Measurements from ENCODE around the gene TTK. TPM values are rescaled to one million over a fixed set of nuclear protein-coding genes. Genes with fewer than 3 reads are reported as not detected.
A peak's percentile ranks its signal among the peaks of the same experiment; 100 is the strongest.

Gene TTK
- 4.0 and 7.2 TPM in 2 replicates for total RNA-seq

DNA sequence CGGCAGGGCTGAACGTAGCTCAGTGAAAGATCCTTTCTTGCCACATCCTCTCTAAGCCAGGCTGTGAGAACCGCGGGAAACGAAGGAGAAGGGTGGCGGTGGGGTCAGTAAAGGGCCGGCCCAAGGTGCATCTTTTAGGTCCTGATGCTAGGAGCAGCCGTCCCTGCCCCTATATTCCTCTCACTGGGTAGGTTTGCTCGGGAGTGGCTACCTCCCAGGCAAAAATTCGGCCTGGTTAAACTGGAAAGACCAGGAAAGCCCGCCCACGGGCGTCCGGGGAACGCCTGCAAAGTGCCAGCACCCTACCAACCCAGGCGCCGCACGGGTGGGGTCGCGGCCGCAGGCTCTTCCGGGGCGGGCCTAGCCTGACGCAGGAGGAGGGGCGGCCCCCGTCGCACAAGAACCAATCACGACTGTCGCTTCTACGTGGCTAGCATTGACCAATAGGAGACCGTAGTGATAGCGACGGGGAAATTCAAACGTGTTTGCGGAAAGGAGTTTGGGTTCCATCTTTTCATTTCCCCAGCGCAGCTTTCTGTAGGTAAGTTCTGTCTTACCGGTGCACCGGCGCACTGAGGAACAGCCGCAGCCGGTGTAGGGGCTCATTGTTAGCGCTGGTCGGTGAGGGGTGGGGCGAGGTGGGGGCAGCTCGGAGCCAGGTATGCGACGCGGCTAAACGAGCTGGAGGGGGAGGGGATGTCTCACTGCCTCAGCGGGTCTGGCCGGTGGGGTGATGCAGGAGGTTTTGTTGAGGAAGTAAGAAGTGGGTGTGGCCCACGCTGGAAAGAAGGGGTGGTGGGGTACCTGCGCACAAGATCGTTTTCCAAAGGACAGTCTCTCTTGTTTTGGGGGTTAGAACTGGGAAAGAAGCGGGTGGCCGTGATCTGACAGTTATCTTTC, at the start of gene TTK:
TTK (plus strand) TSS at position 477 of the 900 bp plus-strand sequence. CDS start 1,195 bp downstream, outside the sequence.
- DNase-seq (ENCODE audit: extremely low read depth, low read depth, low spot score) = peak; percentile 64

- DNase-seq (ENCODE audit: extremely low read depth, low read depth, low spot score) = no peak
Measured at GRCh38 chr6:79954849-79955248, 49.6 kb upstream of the TTK start.

DNA sequence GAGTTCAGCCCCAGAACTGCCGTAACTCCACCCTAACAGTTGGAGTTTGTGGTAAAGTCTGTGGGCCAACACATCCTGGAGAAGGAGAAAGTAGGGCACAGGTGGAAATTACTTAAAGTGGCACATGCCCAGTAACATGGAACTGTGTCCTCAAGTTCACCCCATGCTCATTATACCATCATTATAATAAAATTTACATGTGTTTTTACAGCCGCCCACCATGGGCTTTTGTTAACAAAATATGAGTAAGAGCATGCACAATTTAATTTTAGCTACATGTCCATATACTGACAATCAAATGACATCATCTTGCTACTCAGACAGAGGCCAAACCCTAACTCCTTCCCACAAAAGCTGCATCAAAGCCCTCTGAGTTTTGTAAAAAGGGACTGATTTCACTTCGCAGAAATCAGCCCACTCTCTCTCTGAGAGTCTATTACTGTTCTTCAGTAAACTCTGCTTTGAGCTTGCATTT, 39.8 kb upstream of the TTK start:
- DNase-seq (ENCODE audit: extremely low read depth, low read depth, low spot score) = no peak

DNA sequence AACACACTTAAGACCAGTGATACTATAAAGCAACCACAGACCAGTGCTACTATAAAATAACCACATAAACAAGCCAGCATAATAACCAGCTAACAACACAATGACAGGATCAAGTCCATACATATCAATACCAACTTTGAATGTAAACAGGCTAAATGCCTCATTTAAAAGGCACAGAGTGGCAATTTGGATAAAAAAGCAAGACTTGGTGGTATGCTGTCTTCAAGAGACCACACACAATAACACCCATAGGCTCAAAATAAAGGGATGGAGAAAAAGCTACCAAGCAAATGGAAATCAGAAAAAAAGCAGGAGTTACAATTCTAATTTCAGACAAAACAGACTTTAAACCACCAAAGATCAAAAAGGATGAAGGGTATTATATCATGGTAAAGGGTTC, 37.3 kb upstream of the TTK start:
- DNase-seq (ENCODE audit: extremely low read depth, low read depth, low spot score) = no peak

DNA sequence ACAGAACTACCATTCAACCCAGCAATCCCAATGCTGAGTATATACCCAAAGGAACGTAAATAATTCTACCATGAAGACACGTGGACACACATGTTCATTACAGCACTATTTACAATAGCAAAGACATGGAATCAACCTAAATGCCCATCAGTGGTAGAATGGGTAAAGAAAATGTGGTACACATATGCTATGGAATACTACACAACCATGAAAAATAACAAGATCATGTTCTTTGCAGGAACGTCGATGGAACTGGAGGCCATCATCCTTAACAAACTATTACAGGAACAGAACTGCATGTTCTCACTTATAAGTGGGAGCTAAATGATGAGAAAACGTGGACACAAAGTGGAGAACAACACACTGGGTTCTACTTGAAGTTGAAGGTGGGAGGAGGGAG, 34.7 kb upstream of the TTK start:
- no peak for DNase-seq (ENCODE audit: extremely low read depth, low read depth, low spot score)

GRCh38 chr6:79971193-79971592, 33.3 kb upstream of the TTK start:
- no peak for DNase-seq (ENCODE audit: extremely low read depth, low read depth, low spot score)

DNA sequence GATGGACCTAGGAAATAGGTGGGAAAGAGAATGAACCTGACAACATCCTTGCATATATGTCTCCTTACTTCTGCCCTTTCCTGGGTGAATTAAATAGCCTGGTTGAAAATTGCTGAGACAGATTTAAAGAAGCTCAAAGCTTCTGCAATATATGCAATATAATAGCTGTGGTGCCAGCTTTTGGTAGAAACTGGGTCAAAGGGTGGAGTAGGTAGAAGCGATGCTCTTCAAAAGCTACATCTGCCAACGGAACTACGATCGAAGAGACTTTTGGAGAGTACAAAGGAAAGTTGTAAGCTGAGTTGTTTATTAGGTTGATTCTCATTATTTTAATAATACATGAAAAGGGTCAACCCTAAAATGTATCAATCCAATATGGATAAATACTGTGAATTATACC, 22.8 kb upstream of the TTK start:
- no peak for DNase-seq (ENCODE audit: extremely low read depth, low read depth, low spot score)

GRCh38 chr6:79984261-79984660, 20.2 kb upstream of the TTK start:
- no peak for DNase-seq (ENCODE audit: extremely low read depth, low read depth, low spot score)

DNA sequence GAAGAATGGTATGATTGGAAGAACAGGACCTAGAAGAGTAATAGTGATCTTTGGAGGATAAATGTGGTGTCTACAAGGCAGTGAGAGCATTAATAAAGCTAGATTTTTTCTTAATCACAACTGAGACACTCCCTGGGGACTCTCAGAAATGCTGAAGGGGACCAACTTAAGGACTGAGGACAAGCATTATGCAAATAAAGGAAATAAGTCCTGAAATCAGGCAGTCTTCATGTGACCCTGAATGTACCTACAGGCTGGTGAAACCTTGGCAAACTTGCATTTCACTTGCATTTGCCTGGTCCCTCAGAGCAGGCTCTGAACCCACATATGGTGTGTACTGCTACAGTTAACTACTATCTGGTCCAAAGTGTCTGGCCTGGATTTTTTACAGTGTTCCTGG, 19.3 kb upstream of the TTK start:
- no peak for DNase-seq (ENCODE audit: extremely low read depth, low read depth, low spot score)

- DNase-seq (ENCODE audit: extremely low read depth, low read depth, low spot score) = no peak
Measured at GRCh38 chr6:79989641-79990040, 14.8 kb upstream of the TTK start.

DNA sequence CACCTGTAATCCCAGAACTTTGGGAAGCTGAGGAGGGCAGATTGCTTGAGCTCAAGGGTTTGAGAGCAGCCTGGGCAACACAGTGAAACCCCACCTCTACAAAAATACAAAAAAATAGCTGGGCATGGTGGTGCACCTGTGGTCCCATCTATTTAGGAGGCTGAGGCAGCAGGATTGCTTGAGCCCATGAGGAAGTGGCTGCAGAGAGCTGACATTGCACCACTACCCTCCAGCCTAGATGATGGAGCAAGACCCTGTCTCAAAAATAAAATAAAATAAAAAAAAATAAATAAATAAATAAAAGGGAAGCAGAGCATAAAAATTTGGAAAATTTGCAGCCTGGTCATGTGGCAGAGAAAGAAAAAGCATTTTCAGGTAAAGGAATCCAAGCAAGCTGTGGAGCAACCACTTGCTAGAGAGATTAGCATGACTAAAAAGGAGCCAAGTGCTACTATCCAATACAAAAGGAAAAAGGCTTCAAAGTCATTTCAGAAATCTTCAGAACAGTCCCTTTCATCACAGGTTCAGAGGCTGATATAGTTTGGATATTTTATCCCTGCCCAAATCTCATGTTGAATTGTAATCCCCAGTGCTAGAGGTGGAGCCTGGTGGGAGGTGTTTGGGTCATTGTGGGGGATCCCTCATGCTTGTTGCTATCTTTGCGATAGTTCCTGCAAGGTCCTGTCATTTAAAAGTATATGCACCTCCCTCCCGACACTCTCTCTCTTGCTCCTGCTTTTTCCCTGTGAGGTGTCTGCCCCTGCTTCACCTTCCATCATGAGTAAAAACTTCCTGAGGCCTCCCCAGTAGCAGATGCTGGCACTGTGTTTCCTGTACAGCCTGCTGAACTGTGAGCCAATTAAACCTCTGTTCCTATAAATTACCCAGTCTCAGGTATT, 11.2 kb upstream of the TTK start:
- DNase-seq (ENCODE audit: extremely low read depth, low read depth, low spot score) = no peak

DNA sequence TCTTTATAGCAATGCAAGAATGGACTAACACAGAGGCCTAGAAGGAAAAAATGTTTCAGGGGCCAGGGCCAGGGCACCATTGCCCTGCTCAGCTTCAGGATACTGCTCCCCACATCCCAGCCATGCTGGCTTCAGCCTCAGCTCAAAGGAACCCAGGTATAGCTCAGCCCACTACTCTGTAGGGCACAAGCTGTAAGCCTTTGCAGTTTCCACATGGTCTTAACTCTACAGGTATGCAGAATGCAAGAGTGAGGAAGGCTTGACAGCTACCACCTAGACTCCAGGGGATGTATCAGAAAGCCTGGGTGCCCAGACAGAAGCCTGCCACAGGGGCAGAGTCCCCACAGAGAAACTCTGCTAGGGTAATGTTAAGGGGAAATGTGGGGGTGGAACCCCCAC, 10.5 kb upstream of the TTK start:
- DNase-seq (ENCODE audit: extremely low read depth, low read depth, low spot score) = no peak

- DNase-seq (ENCODE audit: extremely low read depth, low read depth, low spot score) = no peak
Measured at GRCh38 chr6:79997728-79998127, 6.7 kb upstream of the TTK start.

DNA sequence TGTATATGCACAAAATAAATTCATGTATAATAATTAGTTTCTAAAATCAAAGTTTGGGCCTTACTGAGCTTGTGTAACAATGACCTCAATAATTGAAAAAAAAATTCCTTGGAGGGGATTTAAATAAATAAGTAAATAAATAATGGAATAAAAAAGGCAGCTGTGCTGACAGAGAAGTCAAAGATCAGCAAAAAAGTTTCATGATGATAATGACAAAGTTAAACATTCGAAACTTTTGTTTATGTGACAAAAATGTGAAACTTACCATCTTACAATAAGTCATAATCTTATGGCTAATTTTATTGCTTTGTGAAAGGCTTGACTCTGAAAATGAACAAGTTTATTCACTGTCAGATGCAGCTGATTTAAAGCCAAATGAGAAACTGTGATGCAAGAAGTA, 3.1 kb upstream of the TTK start:
- no peak for DNase-seq (ENCODE audit: extremely low read depth, low read depth, low spot score)

DNA sequence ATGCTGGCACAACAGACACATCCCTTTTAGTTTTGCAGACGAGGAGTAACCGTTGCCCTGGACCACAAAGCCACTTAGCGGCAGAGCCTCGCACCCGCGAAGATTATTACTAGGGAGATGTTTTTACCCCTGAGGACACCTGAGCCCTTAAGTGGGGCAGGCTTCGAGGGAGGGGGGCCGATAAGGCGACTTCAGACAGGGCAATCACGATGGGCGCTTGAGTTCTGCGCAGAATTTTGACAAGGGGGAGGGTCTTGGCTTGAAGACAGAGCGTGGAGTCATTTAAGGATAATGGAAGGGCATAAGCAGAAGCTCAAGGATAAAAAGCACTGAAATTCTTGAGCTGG, 650 bp upstream of the TTK start:
- no peak for DNase-seq (ENCODE audit: extremely low read depth, low read depth, low spot score)

DNA sequence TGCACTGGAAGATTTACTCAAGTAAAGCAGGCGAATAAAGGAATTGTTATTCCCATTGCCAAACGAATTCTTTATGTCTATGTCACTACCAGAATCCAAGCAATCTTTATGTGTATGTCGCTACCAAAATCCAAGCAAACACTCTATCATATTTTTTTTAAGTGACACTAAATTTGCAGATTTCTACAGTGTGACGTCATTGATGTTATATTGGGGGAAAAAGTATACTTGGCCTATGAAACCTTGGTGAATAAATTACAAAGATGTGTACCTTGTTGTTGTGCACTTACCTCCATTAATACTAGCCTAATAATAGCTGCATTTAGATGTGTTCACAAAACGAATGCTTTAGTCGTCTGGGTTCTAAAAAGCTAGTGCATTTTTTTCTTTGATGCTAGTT, 957 bp downstream of the TTK start:
- DNase-seq (ENCODE audit: extremely low read depth, low read depth, low spot score) = no peak

- no peak for DNase-seq (ENCODE audit: extremely low read depth, low read depth, low spot score)
Measured at GRCh38 chr6:80006541-80006940, 2.1 kb downstream of the TTK start.

GRCh38 chr6:80009531-80009930, 5.1 kb downstream of the TTK start:
- no peak for DNase-seq (ENCODE audit: extremely low read depth, low read depth, low spot score)

- DNase-seq (ENCODE audit: extremely low read depth, low read depth, low spot score) = no peak
Measured at GRCh38 chr6:80010288-80010687, 5.8 kb downstream of the TTK start.

DNA sequence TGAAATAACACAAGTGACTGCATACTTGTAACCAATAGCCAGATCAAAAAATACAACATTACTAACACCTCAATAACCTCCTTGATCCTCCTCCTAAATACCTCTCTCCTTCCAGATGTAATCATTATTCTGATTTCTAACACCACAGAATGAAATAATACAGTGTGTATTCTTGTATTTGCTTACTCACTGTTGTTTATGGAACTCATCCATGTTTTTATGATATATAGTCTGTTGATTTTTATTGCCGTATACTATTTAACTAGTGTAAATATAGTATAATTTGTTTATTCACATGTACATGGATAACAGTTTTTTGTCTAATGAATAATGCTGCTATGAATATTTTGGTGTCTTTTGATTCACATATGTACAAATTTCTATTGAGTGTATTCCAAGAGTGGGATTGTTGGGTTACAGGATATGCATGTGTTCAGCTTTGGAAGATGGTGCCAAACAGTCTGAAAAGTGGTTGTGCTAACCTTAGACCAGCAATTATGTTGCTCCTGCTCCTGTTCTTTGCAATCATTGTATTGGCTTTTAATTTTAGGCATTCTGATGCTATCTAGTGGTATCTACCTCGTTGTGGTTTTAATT, 11.5 kb downstream of the TTK start:
- DNase-seq (ENCODE audit: extremely low read depth, low read depth, low spot score) = no peak

DNA sequence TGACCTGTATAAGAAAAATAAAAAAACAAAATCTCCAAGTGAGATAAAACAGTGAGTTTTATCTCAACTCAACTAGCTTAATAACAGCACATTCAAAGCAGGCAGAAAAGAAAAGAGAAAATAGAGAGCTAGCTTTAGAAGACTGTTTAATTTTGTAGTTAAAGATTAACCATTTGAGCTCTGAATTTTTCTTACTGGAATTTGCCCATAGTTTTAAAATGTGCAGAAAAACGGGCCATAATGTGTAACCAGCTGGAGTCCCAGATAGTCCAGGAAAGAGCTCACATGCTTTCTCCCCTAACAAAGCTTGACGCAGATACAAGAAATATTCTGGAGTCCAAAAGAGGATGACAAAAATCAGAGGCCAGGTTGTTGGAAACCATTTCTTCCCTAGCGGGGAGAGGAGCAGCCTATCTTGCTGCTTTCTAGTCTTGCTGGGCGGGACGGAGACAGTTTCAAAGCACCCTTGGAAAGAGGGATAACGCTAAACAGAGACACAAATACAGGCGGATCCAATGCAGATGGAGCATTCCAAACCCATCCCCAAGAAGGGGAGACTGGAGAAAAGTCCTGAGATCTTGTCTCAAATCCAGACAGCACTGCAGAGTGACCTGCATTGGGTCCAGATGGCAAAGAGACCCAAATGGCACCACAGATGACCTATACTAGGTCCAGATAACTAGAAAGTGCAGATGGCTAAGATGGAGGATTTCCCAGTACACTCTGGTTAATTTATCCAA, 16.1 kb downstream of the TTK start:
- no peak for DNase-seq (ENCODE audit: extremely low read depth, low read depth, low spot score)

Data from glomerular endothelial cell (primary cell).